T-cell (primary cell): ENCODE measurements around the gene APC2. TPM values are rescaled to one million over a fixed set of nuclear protein-coding genes. Genes with fewer than 3 reads are reported as not detected.
"Not testable (repeated sequence)": the region's sequence is repeated elsewhere in the genome, so short reads cannot be mapped to it uniquely, and the experiment has no call there.

Experiments used
- ATAC-seq, 4 experiments: fragments of 200-7000 bp in 3 of 4; fragments of 150-1000 bp in 1 of 4; cut with Tn5 transposase; replicated peaks in 1 of 4; 1 replicate in 3 of 4; 2 replicates in 1 of 4; pipeline ENCODE4 v1.10.0; 2021; ENCODE audit warnings: moderate library complexity in 3 of 4, mild to moderate bottlenecking in 2 of 4, moderate number of reproducible peaks in 1 of 4
- CTCF ChIA-PET, 2 donors: fragments of 300-600 bp; sonication (Branson Sonifier 250); formaldehyde crosslinking; loops; one replicate each; lab custom pipeline; 2022; ENCODE audit warnings: antibody characterized with exemption in 2 of 2; lab: Charles Lee
- POLR2A ChIA-PET, 2 donors: fragments of 300-600 bp; sonication (Branson Sonifier 250); formaldehyde crosslinking; loops; one replicate each; lab custom pipeline; 2022; ENCODE audit warnings: antibody characterized with exemption in 2 of 2; lab: Charles Lee
- DNase-seq, 35 experiments: peaks; one replicate each; pipeline versions ENCODE4 v3.0.0 to v3.0.0-alpha.2; 2013 to 2023
- H3K27ac ChIP-seq: one replicate; pipeline ENCODE4 v1.5.1; 2013; ENCODE audit warnings: low read length
- H3K27me3 ChIP-seq, 2 experiments: replicated peaks in 1 of 2; 1 replicate in 1 of 2; 2 replicates in 1 of 2; pipeline versions ENCODE4 v1.6.1 to v1.7.0; 2013; ENCODE audit warnings: low read length in 1 of 2, mixed read lengths in 1 of 2; ENCODE audit not compliant: control insufficient read depth in 2 of 2, insufficient read depth in 2 of 2; ENCODE audit errors: extremely low read depth in 1 of 2
- H3K36me3 ChIP-seq, 2 donors: 1 replicate in 1 of 2; 2 replicates in 1 of 2; pipeline versions ENCODE4 v1.6.1 to v1.7.0; 2013; ENCODE audit warnings: low read length in 1 of 2; ENCODE audit not compliant: control insufficient read depth in 2 of 2, insufficient read depth in 1 of 2; ENCODE audit errors: extremely low read depth in 1 of 2
- H3K4me1 ChIP-seq, 2 experiments: 1 replicate in 1 of 2; 2 replicates in 1 of 2; pipeline versions ENCODE4 v1.6.1 to v1.7.0; 2013; ENCODE audit warnings: low read length in 2 of 2, mixed read lengths in 1 of 2; ENCODE audit not compliant: insufficient read depth in 2 of 2, control insufficient read depth in 1 of 2; ENCODE audit errors: extremely low read depth in 1 of 2
- H3K4me3 ChIP-seq, 2 donors: 1 replicate in 1 of 2; 2 replicates in 1 of 2; pipeline versions ENCODE4 v1.5.1 to v1.7.0; 2013; ENCODE audit warnings: mild to moderate bottlenecking in 2 of 2, low read length in 1 of 2, moderate library complexity in 1 of 2; ENCODE audit not compliant: control insufficient read depth in 1 of 2; ENCODE audit errors: extremely low read depth in 1 of 2
- H3K9me3 ChIP-seq: 2 replicates; pipeline ENCODE4 v1.7.0; 2013
- H3K27ac Mint-ChIP-seq, 2 donors: one replicate each; pipeline ENCODE4 v1.8.0; 2020 to 2021; ENCODE audit warnings: mild to moderate bottlenecking in 2 of 2, mixed read lengths in 2 of 2
- H3K27me3 Mint-ChIP-seq, 2 donors: one replicate each; pipeline ENCODE4 v1.8.0; 2021 to 2022; ENCODE audit warnings: mixed read lengths in 2 of 2
- H3K36me3 Mint-ChIP-seq: one replicate; pipeline ENCODE4 v1.8.0; 2021; ENCODE audit warnings: mixed read lengths
- H3K4me1 Mint-ChIP-seq, 3 donors: one replicate each; pipeline ENCODE4 v1.8.0; 2020 to 2022; ENCODE audit warnings: mixed read lengths in 3 of 3, mild to moderate bottlenecking in 1 of 3
- H3K4me3 Mint-ChIP-seq, 3 donors: one replicate each; pipeline ENCODE4 v1.8.0; 2020 to 2022; ENCODE audit warnings: mild to moderate bottlenecking in 3 of 3, mixed read lengths in 3 of 3, moderate library complexity in 3 of 3
- H3K9me3 Mint-ChIP-seq, 3 donors: one replicate each; pipeline ENCODE4 v1.8.0; 2020 to 2022; ENCODE audit warnings: mixed read lengths in 3 of 3
- WGBS: methylation state at CpG from one replicate; pipeline ENCODE4 v1.1.5; 2013; ENCODE audit warnings: missing lambda C conversion rate; ENCODE audit not compliant: insufficient coverage; 5-methylcytosine and 5-hydroxymethylcytosine counted together
- total RNA-seq, 35 experiments: library from RNA in 6 of 35; stranded (reverse) in 6 of 35; fragments of 120-200 nt in 1 of 35; gene quantifications; one replicate each; pipeline versions ENCODE4 v1.2.1 to v1.2.4 and lab custom pipeline; 2013 to 2026

The APC2 gene
- total RNA-seq, 5 donors from 2014 or later (not counting 1 experiment from before 2014, with no cell fraction given): 0.08 to 0.29 (median 0.13) TPM

- H3K27me3 ChIP-seq, DNase-seq, CTCF ChIA-PET, POLR2A ChIA-PET, H3K9me3 Mint-ChIP-seq, H3K9me3 ChIP-seq, H3K27me3 Mint-ChIP-seq, ATAC-seq: not testable (repeated sequence)
- Histone ChIP-seq H3K27ac (peak overlapping the region; percentile 79), H3K4me1 (peaks cover 0 to 41% of the 10 kb centered on the region in 2 experiments), H3K4me3 (peak overlapping the region; percentile 68 to 85), H3K36me3 (peaks cover 16 to 35% of the 10 kb centered on the region in 2 donors)
- 66% methylated on average over 36 of the region's 57 CpGs for WGBS
- peaks cover 24 to 42% (median 29%) of the 10 kb centered on the region in 3 donors for H3K4me1 Mint-ChIP-seq
- H3K36me3 Mint-ChIP-seq: peaks cover 33% of the 10 kb centered on the region
- peak overlapping the region; percentile 84 for H3K27ac Mint-ChIP-seq
- H3K4me3 Mint-ChIP-seq: peak overlapping the region; percentile 96 to 99 (median 97)
These were observed 10.2 kb upstream of the APC2 start for GRCh38 chr19:1439525-1440417.

GRCh38 chr19:1440418-1440801 lies 9.5 kb upstream of the APC2 start:
- Histone ChIP-seq H3K36me3 (peaks cover 16 to 32% of the 10 kb centered on the region in 2 donors), H3K27me3 (peaks cover 0 to 2% of the 10 kb centered on the region in 2 experiments), H3K4me3 (no peak overlapping the region), H3K9me3 (no peaks in the 10 kb centered on the region), H3K27ac (no peak overlapping the region), H3K4me1 (peaks cover 0 to 46% of the 10 kb centered on the region in 2 experiments)
- peak overlapping the region; percentile 96 to 99 (median 97) for H3K4me3 Mint-ChIP-seq
- H3K4me1 Mint-ChIP-seq: peaks cover 24 to 48% (median 30%) of the 10 kb centered on the region in 3 donors
- ChIA-PET POLR2A (no interaction called here), CTCF (no interaction called here)
- H3K27me3 Mint-ChIP-seq: peaks cover 0 to 2% of the 10 kb centered on the region in 2 donors
- H3K9me3 Mint-ChIP-seq: no peaks in the 10 kb centered on the region
- H3K36me3 Mint-ChIP-seq: peaks cover 30% of the 10 kb centered on the region
- no peak for ATAC-seq
- WGBS: 89% methylated on average over 10 of the region's 15 CpGs
- DNase-seq: no peak
- H3K27ac Mint-ChIP-seq: peak overlapping the region; percentile 52 to 53

- 94% methylated on average over 9 of the region's 9 CpGs for WGBS
- Histone ChIP-seq H3K36me3 (peaks cover 16 to 28% of the 10 kb centered on the region in 2 donors), H3K4me3 (no peak overlapping the region), H3K27me3 (peaks cover 0 to 7% of the 10 kb centered on the region in 2 experiments), H3K4me1 (peaks cover 0 to 52% of the 10 kb centered on the region in 2 experiments), H3K9me3 (no peaks in the 10 kb centered on the region), H3K27ac (no peak overlapping the region)
- Mint-ChIP-seq H3K27me3 (peaks cover 0 to 3% of the 10 kb centered on the region in 2 donors), H3K4me1 (peaks cover 24 to 49% (median 32%) of the 10 kb centered on the region in 3 donors), H3K4me3 (peak overlapping the region; percentile 96 to 99 (median 97)), H3K9me3 (no peaks in the 10 kb centered on the region), H3K36me3 (peaks cover 28% of the 10 kb centered on the region), H3K27ac (peak overlapping the region in 1 of 2 donors; percentile 16)
- ATAC-seq (no peak), DNase-seq (no peak)
- POLR2A ChIA-PET: no interaction called here
- CTCF ChIA-PET: no interaction called here
These were observed 8.9 kb upstream of the APC2 start for GRCh38 chr19:1441022-1441426.

- H3K27me3 Mint-ChIP-seq: peaks cover 0 to 5% of the 10 kb centered on the region in 2 donors
- Histone ChIP-seq H3K9me3 (no peaks in the 10 kb centered on the region), H3K27me3 (peaks cover 0 to 11% of the 10 kb centered on the region in 2 experiments), H3K36me3 (peaks cover 16 to 28% of the 10 kb centered on the region in 2 donors), H3K27ac (no peak overlapping the region), H3K4me1 (peaks cover 2 to 57% of the 10 kb centered on the region in 2 experiments), H3K4me3 (no peak overlapping the region)
- WGBS: 88% methylated on average over 21 of the region's 25 CpGs
- POLR2A ChIA-PET: interaction anchor here in 1 of 2 donors (0.6 kb wide), 2 partner anchors 481 to 979 kb away, joined by 3 read pairs; no protein-coding TSS in a partner anchor
- peak overlapping the region in 2 of 3 donors; percentile 97 to 99 for H3K4me3 Mint-ChIP-seq
- ATAC-seq (no peak), DNase-seq (no peak)
- peaks cover 24 to 52% (median 34%) of the 10 kb centered on the region in 3 donors for H3K4me1 Mint-ChIP-seq
- H3K9me3 Mint-ChIP-seq: no peaks in the 10 kb centered on the region
- CTCF ChIA-PET: interaction anchor here in 1 of 2 donors (0.6 kb wide), 1 partner anchor 36 kb away, joined by 3 read pairs; no protein-coding TSS in a partner anchor
- H3K27ac Mint-ChIP-seq: peak overlapping the region in 1 of 2 donors; percentile 16
- H3K36me3 Mint-ChIP-seq: peaks cover 28% of the 10 kb centered on the region
These were observed 8.1 kb upstream of the APC2 start for GRCh38 chr19:1441677-1442438.

GRCh38 chr19:1445185-1445931 lies 4.6 kb upstream of the APC2 start:
- CTCF ChIA-PET: interaction anchor here in 1 of 2 donors (0.7 kb wide), 1 partner anchor 624 kb away, joined by 6 read pairs; no protein-coding TSS in a partner anchor
- WGBS: 3% methylated on average over 57 of the region's 70 CpGs

More at GRCh38 chr19:1445185-1445931, 4.6 kb upstream of the APC2 start:
- H3K27ac Mint-ChIP-seq: no peak overlapping the region
- DNase-seq (peak; percentile 33 to 85 (median 67)), ATAC-seq (peak; percentile 81 to 93 (median 92))
- POLR2A ChIA-PET: no interaction called here
- Histone ChIP-seq H3K4me1 (peaks cover 2 to 54% of the 10 kb centered on the region in 2 experiments), H3K4me3 (peak overlapping the region; percentile 51 to 56), H3K36me3 (peaks cover 15 to 19% of the 10 kb centered on the region in 2 donors), H3K9me3 (no peaks in the 10 kb centered on the region), H3K27ac (no peak overlapping the region), H3K27me3 (peaks cover 2 to 43% of the 10 kb centered on the region in 2 experiments)
- H3K27me3 Mint-ChIP-seq: peaks cover 17 to 30% of the 10 kb centered on the region in 2 donors
- H3K36me3 Mint-ChIP-seq: peaks cover 19% of the 10 kb centered on the region
- peak overlapping the region; percentile 65 to 73 (median 66) for H3K4me3 Mint-ChIP-seq
- H3K4me1 Mint-ChIP-seq: peaks cover 11 to 45% (median 24%) of the 10 kb centered on the region in 3 donors
- no peaks in the 10 kb centered on the region for H3K9me3 Mint-ChIP-seq
